Activated T-cell treated with anti-CD3 and anti-CD28 coated beads for 1 hour (primary cell): ENCODE measurements around the gene FIBP.
"Not testable (repeated sequence)": the region's sequence is repeated elsewhere in the genome, so short reads cannot be mapped to it uniquely, and the experiment has no call there.

Source experiments
- DNase-seq: peaks from one replicate; pipeline ENCODE4 v3.0.0-alpha.2; 2020; ENCODE audit warnings: low read depth

The FIBP gene

DNA sequence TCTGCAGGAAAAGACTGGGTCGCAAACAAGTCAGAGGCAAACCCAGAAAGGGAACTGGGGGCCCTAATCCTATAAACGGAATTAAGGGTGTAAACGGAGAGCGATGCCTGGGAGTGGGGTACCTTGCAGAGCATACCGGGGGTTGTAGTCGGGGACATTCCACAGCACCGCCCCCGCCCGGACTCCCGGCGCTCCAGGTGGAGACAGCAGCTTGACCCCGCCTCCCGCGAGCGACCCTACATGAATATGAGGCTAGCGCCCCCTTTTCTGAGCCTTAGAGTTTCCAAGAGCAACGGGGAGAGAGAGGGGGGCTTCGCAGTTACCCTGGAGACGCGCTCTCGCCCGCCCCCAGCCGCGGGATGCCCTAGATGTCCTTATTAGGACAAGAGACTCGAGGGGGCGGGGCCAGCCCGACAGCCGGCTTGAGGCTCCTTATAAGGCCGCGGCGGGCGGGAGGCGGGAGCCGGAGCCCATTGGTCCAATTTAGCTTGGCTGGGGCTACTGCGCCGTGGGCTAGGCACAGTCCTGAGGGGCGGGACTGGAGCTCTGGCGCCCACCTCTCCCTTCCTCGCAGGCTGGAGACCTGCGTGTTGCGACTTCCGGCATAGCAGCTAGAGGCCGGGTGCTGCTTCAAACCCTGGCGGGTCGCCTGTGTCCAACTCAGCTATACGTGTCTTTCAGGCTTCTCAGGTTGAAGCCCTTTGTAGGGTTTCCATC lies 29.0 kb downstream of the FIBP start:
- peak; percentile 97 for DNase-seq

DNA sequence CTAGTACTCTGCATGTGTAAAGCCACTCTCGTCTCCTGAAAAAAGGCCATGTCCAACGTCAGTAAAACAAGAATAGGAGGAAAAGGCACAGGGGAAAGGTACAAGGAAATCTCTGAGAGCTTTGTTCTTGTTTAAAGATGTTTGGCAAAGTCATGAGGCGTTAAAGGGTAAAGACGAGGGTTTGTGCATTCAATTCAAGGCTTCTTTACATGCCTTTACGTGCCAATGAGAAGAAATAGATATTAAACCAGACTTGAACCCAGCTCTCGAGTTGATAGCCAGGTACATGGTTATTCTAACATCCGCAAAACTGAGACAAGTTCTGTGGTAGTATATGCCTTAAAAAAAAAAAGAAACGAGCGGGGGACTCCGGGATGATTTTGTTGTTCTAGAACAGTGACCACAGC lies 29.6 kb downstream of the FIBP start:
- DNase-seq = no peak

DNA sequence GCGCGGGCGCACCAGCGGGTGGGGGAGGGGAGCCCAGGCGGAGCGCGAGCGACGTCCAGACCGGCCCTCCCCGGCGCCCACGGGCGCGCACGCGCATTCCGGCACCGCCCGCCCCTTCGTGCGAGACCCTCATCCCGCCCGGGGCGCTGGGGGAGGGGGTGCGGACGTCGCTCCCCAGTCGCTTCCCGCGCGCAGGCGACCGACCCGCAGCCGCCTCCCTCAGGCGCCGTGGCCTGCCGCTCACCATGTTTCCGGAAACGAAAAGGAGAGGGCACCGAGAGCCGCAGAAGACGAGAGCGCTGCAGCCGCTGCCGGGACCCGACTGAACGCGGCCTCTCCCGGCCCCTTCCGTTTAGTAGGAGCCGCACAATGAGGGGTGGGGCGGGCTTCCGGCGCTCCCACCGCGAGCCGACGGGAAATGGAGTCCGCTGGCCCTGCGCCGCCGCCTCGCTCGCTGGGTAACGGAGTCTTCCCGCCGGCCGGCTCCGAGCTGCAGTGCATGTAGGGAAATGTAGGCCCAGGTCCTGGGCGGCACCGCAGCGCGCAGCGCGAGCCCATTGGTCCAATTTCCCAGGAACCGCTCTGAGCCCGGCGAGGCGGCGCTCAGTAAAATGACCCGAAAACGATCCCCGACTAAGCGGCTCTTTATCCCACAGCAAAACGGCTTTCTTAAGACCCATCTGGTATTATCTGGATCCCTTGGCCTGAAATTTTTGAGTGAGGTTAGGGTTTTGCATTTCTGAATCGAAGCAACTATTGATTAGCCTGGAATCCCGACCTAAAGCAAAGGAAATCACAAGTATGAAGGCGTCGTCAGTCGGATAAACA lies 30.2 kb downstream of the FIBP start, which contains the start of gene CFL1:
CFL1 (minus strand) TSS at position 328 of the 828 bp plus-strand sequence; CDS start at position 247, 81 bp downstream.
- DNase-seq = peak; percentile 94

DNA sequence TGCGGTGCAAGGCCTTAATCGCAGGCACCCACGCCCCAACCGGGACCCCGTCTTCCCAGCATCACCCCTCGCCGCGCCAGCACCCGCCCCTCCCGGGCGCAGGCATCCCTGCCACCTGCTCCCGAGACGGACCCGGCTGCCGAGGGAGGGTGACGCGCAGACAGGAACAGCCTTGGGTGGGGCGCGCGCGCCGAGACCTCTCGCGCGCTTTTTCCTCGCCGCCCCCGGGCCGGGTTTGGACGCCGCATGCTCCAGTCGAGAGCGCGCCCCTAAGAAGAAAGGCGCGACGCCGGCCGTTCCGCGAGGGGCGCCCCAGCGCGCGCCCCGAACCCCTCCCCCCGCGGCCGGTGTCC lies 30.8 kb downstream of the FIBP start:
- DNase-seq = peak; percentile 61

DNA sequence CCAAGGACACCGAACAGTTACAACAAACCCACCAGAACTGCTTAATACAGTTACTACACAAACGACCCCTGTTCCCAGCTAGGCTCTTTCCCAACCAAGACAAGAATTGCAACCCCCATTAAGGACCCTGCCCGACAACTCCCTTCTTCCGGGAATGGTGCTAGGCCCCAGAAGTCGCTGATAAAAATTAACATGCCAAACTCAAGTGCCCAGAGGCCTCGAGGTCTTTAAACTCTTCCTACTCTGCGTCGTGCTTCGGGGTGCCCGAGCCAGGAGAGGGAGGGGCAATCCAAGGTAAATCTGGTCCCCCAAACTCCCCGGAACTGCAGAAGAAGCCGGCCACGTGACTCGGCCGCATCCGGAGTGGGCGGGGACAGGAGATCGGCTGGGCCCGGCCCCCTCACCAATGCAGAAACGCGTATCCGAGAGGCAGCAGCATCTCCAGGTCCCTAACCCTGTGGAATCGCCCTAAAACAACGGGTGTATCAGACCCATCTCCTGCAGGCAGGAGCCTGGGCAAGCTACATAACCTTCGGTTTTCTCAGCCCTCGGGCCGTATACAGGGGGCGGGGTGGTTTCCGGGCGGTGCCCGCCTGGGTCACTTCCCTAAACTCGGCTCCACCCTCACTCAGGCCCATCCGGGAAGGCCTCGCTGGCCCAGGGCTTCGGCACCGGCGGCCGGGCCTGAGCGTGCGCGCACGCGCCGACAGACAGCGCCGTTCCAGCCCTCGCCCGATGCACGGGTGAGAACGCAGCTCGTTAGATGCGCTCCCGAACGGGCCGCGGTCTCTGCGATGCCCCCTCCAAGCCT lies 31.4 kb downstream of the FIBP start:
- DNase-seq = peak; percentile 76

DNA sequence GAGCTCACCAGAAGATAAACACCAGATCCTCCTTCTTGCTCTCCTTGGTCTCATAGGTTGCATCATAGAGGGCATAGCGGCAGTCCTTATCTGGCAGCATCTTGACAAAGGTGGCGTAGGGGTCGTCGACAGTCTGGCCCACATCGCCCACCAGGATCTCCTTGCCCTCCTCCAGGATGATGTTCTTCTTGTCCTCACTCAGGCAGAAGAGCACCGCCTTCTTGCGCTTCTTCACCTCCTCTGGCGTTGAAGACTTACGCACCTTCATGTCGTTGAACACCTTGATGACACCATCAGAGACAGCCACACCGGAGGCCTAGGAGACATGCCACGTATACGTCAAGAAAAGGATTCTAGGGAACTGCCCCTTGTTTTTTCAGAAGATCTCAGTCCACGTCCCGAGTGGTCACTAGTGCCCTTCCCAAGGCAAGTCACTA lies 32.3 kb downstream of the FIBP start:
- DNase-seq = no peak

DNA sequence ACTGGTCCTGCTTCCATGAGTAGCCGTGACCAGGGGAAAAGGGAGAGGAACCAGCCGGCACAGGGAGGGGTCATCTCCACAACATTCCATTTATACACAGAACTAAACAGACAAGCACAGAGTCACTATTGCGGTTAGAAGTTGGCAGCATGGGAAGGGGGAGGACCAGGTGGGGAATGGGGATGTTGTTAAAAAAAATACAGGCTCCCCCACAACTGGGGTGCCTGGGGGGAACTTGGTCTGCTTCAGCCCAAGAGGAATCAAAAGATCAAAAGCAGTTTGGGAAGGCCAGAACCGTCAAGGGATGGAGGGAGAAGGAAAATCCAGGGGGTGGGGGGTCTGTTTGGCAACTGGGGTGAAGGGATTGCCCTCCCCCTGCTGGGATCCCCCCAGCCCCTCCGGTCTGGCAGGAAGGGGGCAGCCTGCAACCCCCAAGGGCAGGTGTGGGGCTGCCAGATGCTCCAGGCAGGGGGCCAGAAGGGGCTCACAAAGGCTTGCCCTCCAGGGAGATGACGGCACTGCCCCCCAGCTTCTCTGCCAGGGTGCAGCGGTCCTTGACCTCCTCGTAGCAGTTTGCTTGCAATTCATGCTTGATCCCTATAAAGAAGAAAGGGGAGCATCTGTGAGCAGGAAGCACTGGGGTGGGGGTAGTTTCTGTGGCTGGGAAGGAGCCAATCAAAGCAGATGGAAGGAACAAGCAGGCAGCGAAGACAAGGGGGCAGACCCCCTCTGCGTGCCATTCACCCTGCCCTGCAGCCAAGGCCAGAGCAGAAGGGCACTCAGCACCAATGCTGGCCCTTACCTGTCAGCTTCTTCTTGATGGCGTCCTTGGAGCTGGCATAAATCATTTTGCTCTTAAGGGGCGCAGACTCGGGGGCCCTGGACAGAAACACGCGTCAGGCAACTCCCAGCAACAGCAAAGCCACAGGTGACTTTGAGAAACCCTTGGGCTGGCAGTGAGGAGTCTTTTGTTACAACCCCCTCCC lies 33.1 kb downstream of the FIBP start:
- no peak for DNase-seq

DNA sequence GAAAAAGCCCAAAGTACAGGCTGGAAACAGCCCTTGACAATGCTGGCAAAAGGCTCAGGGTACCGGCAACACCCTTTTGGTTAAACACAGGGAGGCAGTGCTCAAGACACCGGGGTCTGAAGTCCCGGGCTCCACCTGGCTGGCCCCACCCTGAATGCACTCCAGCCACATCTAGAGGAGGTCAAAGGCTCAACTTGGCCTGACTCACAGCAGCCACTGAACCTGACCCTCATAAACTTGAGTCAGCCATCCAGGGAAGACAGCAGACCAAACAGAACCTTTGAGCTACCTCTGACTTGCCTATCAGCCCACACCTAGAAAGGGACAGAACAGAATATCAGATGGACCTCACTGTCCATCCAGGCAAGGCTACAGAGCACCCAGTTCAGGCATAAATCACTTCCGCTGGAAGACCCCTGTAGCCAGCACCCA lies 34.1 kb downstream of the FIBP start:
- no peak for DNase-seq

DNA sequence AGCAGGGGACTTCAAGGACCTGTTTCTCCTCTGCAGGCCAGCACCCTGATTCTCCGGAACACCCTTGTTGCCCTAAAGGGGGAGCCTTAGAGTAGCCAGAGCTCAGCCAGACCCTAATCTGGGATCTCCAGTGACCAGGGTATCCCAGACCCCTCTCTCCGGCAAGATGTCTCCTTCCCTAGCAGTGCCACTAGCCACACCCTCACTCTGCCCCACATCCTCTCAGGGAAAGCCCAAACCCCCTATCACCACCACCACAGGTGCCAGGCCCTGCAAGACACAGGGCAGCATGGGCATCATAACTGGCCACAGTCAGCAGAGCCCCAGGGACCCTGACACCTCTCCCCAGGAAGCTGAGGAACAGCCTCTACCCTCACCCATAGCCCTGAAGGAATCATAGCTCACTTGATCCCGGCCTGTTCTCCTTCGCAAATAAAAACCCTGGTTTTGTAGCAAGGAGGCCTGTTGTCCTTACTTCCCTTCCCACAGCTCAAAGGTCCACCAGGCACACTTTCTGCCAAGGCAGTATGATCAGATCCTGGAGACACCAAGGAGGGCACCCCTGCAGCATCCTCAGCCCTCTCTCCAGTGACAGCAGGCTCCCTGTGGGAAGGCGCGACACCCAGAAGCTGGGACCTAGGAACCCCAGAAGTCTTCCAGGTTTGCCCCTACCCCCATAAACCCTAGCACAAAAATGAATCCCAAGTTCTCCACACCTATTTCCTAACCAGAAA lies 34.9 kb downstream of the FIBP start:
- DNase-seq = no peak

DNA sequence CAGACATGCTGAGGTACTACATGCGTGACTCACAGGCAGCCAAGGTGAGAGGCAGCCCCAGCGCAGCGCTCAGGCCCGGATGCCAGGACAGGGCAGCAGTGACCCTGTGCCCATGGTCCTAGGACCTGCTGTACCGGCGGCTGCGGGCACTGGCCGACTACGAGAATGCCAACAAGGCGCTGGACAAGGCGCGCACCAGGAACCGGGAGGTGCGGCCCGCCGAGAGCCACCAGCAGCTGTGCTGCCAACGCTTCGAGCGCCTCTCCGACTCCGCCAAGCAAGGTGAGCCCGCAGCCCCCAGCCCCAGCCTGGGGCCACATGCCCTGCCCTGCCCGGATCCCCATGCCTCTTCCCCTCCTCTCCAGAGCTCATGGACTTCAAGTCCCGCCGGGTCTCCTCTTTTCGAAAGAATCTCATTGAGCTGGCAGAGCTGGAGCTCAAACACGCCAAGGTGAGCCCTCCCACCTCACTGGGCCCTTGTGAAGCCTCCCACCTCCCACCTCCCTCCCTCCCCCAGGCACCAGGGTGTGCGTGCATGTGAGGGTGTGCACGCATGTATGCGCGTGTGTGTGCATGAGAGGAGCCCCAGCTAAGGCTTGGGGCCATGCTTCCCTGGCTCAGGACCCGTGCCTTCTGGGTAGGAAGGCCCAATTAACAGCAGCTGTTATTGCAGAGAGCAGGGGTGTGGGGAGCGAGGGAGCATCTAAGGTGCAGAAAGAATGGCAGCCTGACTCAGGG lies 35.6 kb downstream of the FIBP start:
- no peak for DNase-seq

DNA sequence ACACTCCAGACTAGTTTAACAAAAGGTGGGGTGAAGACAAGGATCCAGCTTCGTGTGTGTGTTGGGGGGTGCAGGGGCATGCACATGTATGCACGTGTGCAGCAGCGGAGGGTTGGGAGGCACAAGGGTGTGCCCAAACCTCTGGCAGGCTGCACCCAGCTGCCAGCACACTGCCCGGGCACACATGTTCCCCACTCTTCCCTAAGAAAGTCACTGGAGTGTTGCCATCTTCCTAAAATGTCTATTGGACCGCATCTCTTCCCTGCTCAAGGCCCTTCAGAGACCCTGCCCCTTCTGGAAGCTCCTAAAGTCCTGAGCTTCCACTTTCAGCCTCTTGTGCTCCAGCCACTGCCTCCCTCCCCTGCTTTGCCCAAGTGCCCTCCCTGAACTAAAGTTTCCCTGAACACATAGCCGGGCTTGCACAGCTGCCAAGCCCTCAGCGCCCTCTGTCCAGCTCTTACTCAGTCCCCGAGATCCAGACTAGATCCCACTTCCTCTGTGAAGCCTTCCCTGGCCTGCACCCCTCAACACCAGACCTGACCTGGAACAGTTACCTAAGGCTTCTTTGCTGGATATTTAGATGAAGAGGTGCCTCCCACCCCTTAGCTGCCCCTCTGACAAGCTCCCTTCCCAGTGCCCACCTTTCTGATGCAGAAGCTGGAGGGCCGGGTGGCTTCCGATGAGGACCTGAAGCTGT lies 36.3 kb downstream of the FIBP start:
- DNase-seq = no peak

DNA sequence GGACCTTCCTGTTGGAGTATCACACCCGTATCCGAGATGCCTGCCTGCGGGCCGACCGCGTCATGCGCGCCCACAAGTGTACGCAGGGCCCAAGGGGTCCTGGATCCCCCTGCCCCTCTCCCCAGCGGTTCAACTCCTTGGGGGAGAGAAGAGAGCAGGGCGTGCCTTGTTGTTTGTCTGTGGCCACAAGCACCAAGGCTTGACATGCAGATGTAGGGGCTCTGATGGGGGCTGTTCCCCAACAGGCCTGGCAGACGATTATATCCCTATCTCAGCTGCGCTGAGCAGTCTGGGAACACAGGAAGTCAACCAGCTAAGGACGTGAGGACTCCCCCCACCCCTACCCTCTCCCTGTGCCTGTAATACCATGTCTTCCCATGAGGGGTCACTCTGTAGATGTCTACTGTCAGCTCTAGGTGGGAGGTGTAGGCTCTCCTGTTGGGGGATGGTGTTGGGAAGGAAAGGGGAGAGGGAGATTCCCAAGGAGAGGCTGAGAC lies 37.1 kb downstream of the FIBP start:
- no peak for DNase-seq

DNA sequence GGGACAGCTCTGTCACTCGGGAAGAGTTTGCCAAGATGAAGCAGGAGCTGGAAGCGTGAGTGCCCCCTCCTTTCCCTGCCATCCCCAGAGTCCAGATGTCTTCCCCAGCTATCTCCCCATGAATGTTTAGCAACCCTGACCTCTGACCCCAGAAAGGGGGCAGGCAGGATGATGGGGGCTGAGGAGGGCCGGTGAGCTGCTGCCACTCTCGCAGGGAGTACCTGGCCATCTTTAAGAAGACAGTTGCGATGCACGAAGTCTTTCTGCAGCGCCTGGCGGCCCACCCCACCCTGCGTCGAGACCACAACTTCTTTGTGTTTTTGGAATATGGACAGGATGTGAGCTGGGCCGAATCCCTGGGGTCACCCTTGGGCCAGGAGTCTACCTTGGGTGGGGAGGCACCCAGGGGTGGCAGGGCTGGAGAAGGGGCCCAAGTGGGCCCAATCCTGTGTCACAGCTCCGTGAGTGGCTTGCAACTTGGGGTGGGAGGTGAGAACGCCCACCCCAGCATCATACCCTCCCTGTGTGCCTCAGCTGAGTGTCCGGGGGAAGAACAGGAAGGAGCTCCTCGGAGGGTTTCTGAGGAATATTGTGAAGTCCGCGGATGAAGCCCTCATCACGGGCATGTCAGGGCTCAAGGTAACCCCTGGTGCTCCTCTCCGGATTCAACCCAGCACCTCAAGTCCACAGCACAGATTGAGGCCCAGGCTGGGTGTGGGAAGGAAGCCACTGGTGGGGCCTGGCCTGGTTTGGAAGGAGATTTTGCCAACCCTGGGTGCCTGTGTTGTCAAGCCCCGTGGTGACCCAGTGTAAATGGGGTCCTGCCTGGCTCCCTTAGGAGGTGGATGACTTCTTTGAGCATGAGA lies 37.8 kb downstream of the FIBP start:
- DNase-seq = no peak

DNA sequence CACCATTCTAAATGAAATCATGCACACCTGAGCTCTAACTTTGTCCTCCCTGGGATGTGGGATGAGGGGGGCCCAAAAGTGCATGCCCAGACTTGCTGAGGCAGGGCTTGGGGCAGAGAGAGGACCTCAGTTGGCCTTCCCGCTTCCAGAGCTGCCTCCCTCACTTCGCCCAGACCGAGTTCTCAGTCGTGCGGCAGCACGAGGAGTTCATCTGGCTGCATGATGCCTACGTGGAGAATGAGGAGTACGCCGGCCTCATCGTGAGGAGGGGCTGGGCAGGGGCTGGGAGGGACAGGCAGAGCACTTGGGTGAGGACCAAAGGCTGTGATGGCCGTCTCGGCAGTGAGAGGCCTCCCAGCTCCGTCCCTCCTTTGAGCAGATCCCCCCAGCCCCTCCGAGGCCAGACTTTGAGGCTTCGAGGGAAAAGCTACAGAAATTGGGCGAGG lies 38.5 kb downstream of the FIBP start:
- DNase-seq = no peak

DNA sequence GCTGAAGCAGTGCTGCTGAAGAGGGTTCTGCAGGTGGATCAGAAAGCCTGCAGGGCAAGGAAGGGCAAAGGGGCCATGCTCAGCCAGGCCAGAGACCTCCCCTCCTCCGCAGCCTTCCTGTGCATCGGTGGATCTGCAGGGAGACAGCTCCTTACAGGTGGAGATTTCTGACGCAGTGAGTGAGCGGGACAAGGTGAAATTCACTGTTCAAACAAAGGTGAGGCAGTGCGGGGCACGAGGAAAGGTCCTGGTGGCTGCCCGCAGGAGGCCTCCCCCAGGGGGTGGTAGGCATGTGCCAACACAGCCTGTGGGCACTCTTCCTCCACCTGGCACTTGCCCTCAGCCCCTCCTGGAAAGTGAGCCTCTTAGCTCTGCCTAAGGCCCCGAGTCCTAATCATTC lies 38.9 kb downstream of the FIBP start:
- no peak for DNase-seq

DNA sequence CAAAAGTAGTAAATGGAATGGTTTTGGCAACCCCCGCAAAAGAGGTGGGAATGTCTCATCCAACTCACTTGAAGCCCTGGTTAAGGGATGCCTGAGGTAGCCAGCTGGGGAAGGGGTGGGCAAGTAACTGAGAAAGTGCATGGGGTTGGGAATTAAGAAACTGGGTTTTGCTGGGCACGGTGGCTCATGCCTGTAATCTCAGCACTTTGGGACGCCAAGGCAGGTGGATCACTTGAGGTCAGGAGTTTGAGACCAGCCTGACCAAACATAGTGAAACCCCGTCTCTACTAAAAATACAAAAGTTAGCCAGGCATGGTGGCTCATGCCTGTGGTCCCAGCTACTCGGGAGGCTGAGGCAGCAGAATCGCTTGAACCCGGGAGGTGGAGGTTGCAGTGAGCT lies 39.6 kb downstream of the FIBP start:
- not testable (repeated sequence) for DNase-seq

DNA sequence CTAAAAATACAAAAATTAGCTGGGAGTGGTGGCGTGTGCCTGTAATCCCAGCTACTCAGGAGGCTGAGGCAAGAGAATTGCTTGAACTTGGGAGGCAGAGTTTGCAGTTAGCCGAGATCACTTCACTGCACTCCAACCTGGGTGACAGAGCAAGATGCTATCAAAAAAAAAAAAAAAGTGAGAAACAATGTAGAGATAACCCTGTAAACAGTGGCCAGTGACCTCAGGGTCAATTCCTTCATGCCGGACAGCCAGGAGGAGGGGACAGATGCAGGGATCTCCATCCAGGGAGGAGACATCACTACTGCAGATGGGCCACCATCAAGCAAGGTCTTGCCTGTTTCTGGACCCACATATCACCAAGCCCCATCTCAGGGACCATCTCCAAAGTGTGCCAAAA lies 40.5 kb downstream of the FIBP start:
- DNase-seq = no peak
